HepG2 (cell line): Measurements from ENCODE around the gene PCNA. TPM values are rescaled to one million over a fixed set of nuclear protein-coding genes. Genes with fewer than 3 reads are reported as not detected.

Experiments used
- ASH2L ChIP-seq: fragments of 300-600, 200-600 bp; sonication (generic); IDR thresholded peaks from 2 replicates; pipeline ENCODE4 v1.7.0; 2017; ENCODE audit warnings: low read depth, mild to moderate bottlenecking, moderate library complexity, mixed read lengths, low read length; ENCODE audit not compliant: insufficient read length
- EP300 ChIP-seq, 3 experiments: sonication (generic) in 1 of 3; formaldehyde crosslinking in 1 of 3; IDR thresholded peaks; 2 replicates each; pipeline versions ENCODE4 v1.5.1 to v1.6.1; 2011 to 2020; ENCODE audit warnings: low read depth in 2 of 3, low read length in 2 of 3, borderline replicate concordance in 1 of 3, improper control_type of control experiment in 1 of 3, mild to moderate bottlenecking in 1 of 3, missing genetic modification reagents in 1 of 3, moderate library complexity in 1 of 3
- GABPA ChIP-seq, 2 experiments: IDR thresholded peaks; 2 replicates each; pipeline ENCODE4 v1.6.1; 2011 to 2016; ENCODE audit warnings: low read depth in 2 of 2, low read length in 1 of 2, missing biosample characterization in 1 of 2, missing genetic modification characterization in 1 of 2
- MAFG ChIP-seq: sonication (generic); formaldehyde crosslinking; IDR thresholded peaks from 2 replicates; pipeline ENCODE4 v1.5.1; 2020; ENCODE audit warnings: mild to moderate bottlenecking, missing genetic modification reagents
- MTA1 ChIP-seq: sonication (generic); formaldehyde crosslinking; IDR thresholded peaks from 2 replicates; pipeline ENCODE4 v1.4.0; 2020; ENCODE audit warnings: missing genetic modification reagents, mild to moderate bottlenecking, borderline replicate concordance
- NR2C2 ChIP-seq: sonication (generic); formaldehyde crosslinking; IDR thresholded peaks from 2 replicates; pipeline ENCODE4 v1.4.0; 2020; ENCODE audit warnings: missing genetic modification reagents, mild to moderate bottlenecking, moderate library complexity, borderline replicate concordance
- PCBP1 ChIP-seq: fragments of 200-400 bp; formaldehyde crosslinking; IDR thresholded peaks from 2 replicates; pipeline ENCODE4 v1.6.1; 2017; ENCODE audit warnings: mild to moderate bottlenecking, low read depth, low read length, borderline replicate concordance
- SNAI1 ChIP-seq: sonication (generic); formaldehyde crosslinking; IDR thresholded peaks from 2 replicates; pipeline ENCODE4 v1.5.0; 2020; ENCODE audit warnings: mild to moderate bottlenecking, missing genetic modification reagents, borderline replicate concordance
- SOX6 ChIP-seq, 2 experiments: fragments of 450-650 bp in 1 of 2; sonication (generic) in 1 of 2; formaldehyde crosslinking in 1 of 2; IDR thresholded peaks; 2 replicates each; pipeline versions ENCODE4 v1.4.0 to v1.6.1; 2017 to 2020; ENCODE audit warnings: antibody characterized with exemption in 1 of 2, mild to moderate bottlenecking in 1 of 2, missing genetic modification reagents in 1 of 2
- SRSF1 ChIP-seq: fragments of 200-400 bp; formaldehyde crosslinking; optimal IDR thresholded peaks from 2 replicates; pipeline ENCODE3; 2017; ENCODE audit warnings: mild to moderate bottlenecking, low read depth, low read length, moderate library complexity
- SUZ12 ChIP-seq: fragments of 150-350 bp; IDR thresholded peaks from 2 replicates; pipeline ENCODE4 v1.6.1; 2014; ENCODE audit warnings: low read depth, low read length
- TCF12 ChIP-seq, 2 experiments: fragments of 450-650 bp in 1 of 2; sonication (generic) in 1 of 2; formaldehyde crosslinking in 1 of 2; IDR thresholded peaks; 2 replicates each; pipeline versions ENCODE4 v1.6.1 to v1.8.0; 2017 to 2022; ENCODE audit warnings: antibody characterized with exemption in 1 of 2, mild to moderate bottlenecking in 1 of 2, missing genetic modification reagents in 1 of 2, moderate library complexity in 1 of 2
- ZNF567 ChIP-seq: sonication (generic); formaldehyde crosslinking; IDR thresholded peaks from 2 replicates; pipeline ENCODE4 v1.8.1; 2023; ENCODE audit warnings: mild to moderate bottlenecking, missing genetic modification reagents, borderline replicate concordance
- polyA plus RNA-seq, 8 experiments: library from polyadenylated mRNA; depleted of rRNA in 3 of 8; stranded (reverse) in 7 of 8; unstranded in 1 of 8; fragments of >200 nt; fragmentation: Illumina TruSeq in 4 of 8; extraction: Trizol in 4 of 8; gene quantifications; 2 replicates each; pipeline versions ENCODE4 v1.2.1 to v1.2.3, GENCODE V29; 2011 to 2016; ENCODE audit warnings: low read depth in 4 of 8, missing spikeins in 1 of 8, mixed read lengths in 1 of 8; ENCODE audit not compliant: insufficient read depth in 1 of 8
- total RNA-seq, 5 experiments: library from RNA; depleted of rRNA; stranded (reverse); fragments of >200 nt; fragmentation: Illumina TruSeq; extraction: Trizol; gene quantifications; 2 replicates each; pipeline ENCODE4 v1.2.3, GENCODE V29; 2016; ENCODE audit warnings: low read depth in 1 of 5
- TF ChIP-seq, protein P1 (sequence below): sonication (generic); formaldehyde crosslinking; IDR thresholded peaks from 2 replicates; pipeline ENCODE4 v1.4.0; 2020; ENCODE audit warnings: missing genetic modification reagents, borderline replicate concordance
- TF ChIP-seq, protein P2 (sequence below): sonication (generic); formaldehyde crosslinking; IDR thresholded peaks from 2 replicates; pipeline ENCODE4 v1.4.0; 2020; ENCODE audit warnings: missing genetic modification reagents, mild to moderate bottlenecking, borderline replicate concordance
- TF ChIP-seq, protein P3 (sequence below), 2 experiments: sonication (generic) in 1 of 2; formaldehyde crosslinking in 1 of 2; IDR thresholded peaks; 2 replicates each; pipeline versions ENCODE4 v1.6.1 to v1.9.0; 2014 to 2022; ENCODE audit warnings: antibody characterized with exemption in 1 of 2, borderline replicate concordance in 1 of 2, inconsistent platforms in 1 of 2, low read depth in 1 of 2, missing genetic modification reagents in 1 of 2

PCNA gene
- total and polyA plus RNA-seq, 2 of the 13 experiments (the other 11 are each of a cell fraction or from before 2014, with no cell fraction given): 229 to 655 TPM

DNA sequence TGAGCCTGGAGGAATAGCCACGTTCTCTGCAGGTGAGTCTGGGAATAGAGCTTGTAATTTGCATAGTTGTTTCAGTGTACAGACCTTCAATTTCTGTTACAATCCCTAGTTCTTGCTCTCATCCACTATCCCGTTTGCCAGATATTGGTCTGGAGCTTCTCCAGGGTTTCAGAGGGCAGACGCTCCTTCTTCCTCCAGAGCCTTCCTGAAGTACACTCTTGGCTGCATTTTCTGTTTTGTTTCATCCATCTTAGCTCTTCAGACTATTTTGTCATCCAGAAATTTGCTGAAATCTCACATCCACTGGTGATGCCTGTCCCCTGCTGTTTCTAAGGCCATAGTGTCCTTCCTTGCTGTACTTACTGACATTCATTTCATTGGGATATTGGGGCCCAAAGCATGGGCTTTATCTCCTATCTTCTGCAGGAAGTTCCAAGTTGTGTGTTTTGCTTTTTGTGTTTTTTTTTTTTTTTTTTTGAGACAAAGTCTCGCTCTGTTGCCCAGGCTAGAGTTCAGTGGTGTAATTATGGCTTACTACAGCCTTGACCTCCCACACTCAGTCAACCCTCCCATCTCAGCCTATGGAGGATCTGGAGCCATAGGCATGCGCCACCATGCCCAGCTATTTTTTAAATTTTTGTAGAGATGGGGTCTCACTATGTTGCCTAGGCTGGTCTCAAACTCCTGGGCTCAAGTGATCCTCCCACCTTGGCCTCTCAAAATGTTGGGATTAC is 25.8 kb upstream of the PCNA start (continued):
- TF ChIP-seq, protein P1, sequence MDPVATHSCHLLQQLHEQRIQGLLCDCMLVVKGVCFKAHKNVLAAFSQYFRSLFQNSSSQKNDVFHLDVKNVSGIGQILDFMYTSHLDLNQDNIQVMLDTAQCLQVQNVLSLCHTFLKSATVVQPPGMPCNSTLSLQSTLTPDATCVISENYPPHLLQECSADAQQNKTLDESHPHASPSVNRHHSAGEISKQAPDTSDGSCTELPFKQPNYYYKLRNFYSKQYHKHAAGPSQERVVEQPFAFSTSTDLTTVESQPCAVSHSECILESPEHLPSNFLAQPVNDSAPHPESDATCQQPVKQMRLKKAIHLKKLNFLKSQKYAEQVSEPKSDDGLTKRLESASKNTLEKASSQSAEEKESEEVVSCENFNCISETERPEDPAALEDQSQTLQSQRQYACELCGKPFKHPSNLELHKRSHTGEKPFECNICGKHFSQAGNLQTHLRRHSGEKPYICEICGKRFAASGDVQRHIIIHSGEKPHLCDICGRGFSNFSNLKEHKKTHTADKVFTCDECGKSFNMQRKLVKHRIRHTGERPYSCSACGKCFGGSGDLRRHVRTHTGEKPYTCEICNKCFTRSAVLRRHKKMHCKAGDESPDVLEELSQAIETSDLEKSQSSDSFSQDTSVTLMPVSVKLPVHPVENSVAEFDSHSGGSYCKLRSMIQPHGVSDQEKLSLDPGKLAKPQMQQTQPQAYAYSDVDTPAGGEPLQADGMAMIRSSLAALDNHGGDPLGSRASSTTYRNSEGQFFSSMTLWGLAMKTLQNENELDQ (CRISPR knock-in tag): no peak
- TF ChIP-seq SUZ12 (no peak), SRSF1 (no peak), SNAI1 (CRISPR knock-in tag) (0 out of 2 replicates have a peak, but pooled peaks have one; percentile 53), TCF12 (IDR thresholded peaks at IDR 0.05) (no peak), TCF12 (CRISPR knock-in tag; IDR thresholded peaks at IDR 0.05) (no peak), GABPA (IDR thresholded peaks at IDR 0.05; ENCODE audit: low read depth, low read length) (no peak), GABPA (CRISPR knock-in tag; IDR thresholded peaks at IDR 0.05; ENCODE audit: low read depth) (no peak), EP300 (IDR thresholded peaks at IDR 0.05; ENCODE audit: low read depth in 2 of 2, low read length in 2 of 2) (peak in 1 of 2 experiments; percentile 24; a peak in 1 of 4 replicates), EP300 (CRISPR knock-in tag; IDR thresholded peaks at IDR 0.05; ENCODE audit: borderline replicate concordance) (no peak), NR2C2 (peak; percentile 23; the same call in 1 of the 2 replicates), PCBP1 (no peak), ZNF567 (CRISPR knock-in tag) (0 out of 2 replicates have a peak, but pooled peaks have one; percentile 44), MAFG (CRISPR knock-in tag) (no peak), ASH2L (peak; percentile 31), SOX6 (IDR thresholded peaks at IDR 0.05) (no peak), SOX6 (CRISPR knock-in tag; IDR thresholded peaks at IDR 0.05) (0 out of 2 replicates have a peak, but pooled peaks have one; percentile 56), MTA1 (CRISPR knock-in tag) (no peak)
- TF ChIP-seq, protein P2, sequence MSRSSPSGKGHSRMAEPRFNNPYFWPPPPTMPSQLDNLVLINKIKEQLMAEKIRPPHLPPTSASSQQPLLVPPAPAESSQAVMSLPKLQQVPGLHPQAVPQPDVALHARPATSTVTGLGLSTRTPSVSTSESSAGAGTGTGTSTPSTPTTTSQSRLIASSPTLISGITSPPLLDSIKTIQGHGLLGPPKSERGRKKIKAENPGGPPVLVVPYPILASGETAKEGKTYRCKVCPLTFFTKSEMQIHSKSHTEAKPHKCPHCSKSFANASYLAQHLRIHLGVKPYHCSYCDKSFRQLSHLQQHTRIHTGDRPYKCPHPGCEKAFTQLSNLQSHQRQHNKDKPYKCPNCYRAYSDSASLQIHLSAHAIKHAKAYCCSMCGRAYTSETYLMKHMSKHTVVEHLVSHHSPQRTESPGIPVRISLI (CRISPR knock-in tag): peak; percentile 83
- TF ChIP-seq, protein P3, sequence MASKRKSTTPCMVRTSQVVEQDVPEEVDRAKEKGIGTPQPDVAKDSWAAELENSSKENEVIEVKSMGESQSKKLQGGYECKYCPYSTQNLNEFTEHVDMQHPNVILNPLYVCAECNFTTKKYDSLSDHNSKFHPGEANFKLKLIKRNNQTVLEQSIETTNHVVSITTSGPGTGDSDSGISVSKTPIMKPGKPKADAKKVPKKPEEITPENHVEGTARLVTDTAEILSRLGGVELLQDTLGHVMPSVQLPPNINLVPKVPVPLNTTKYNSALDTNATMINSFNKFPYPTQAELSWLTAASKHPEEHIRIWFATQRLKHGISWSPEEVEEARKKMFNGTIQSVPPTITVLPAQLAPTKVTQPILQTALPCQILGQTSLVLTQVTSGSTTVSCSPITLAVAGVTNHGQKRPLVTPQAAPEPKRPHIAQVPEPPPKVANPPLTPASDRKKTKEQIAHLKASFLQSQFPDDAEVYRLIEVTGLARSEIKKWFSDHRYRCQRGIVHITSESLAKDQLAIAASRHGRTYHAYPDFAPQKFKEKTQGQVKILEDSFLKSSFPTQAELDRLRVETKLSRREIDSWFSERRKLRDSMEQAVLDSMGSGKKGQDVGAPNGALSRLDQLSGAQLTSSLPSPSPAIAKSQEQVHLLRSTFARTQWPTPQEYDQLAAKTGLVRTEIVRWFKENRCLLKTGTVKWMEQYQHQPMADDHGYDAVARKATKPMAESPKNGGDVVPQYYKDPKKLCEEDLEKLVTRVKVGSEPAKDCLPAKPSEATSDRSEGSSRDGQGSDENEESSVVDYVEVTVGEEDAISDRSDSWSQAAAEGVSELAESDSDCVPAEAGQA (IDR thresholded peaks at IDR 0.05; ENCODE audit: low read depth): 0 out of 2 replicates have a peak, but pooled peaks have one; percentile 20
- TF ChIP-seq, protein P3 (CRISPR knock-in tag; IDR thresholded peaks at IDR 0.05; ENCODE audit: borderline replicate concordance): no peak
